Peyer's patch (tissue), 4 donors: ENCODE results near the gene F12.

ENCODE experiments used
- POLR2A ChIP-seq, 2 donors: fragments of 450-650 bp; IDR thresholded peaks; one replicate each; pipeline ENCODE4 v1.5.1; 2017; ENCODE audit warnings: antibody characterized with exemption in 2 of 2, mild to moderate bottlenecking in 2 of 2, moderate library complexity in 2 of 2
- TF ChIP-seq, protein P1 (sequence below), 6 experiments: fragments of 450-650 bp in 4 of 6; fragments of 200-600 bp in 2 of 6; sonication (generic) in 1 of 6; IDR thresholded peaks; one replicate each; pipeline ENCODE4 v1.5.1; 2017 to 2019; ENCODE audit warnings: antibody characterized with exemption in 6 of 6, mild to moderate bottlenecking in 3 of 6, moderate library complexity in 1 of 6

DNA sequence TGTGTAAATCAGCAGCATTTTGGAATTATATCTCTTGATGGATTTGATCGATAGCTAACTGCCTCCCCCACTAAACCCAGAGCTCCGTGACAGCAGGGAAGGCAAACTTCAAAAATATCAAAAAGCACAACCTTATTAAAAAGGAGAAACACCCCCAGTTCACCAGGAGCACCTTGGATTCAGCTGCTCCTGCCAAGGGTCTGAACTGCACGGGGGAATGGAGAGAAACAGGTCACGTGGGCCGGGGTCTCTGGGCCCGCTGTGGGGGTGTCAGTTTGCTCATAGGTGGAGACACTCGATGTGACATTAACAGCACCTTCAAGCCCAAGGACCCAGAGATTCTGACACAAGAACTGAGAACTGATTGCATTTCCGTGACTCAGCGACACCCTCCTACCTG, 26.2 kb downstream of the F12 start:
- TF ChIP-seq, protein P1, sequence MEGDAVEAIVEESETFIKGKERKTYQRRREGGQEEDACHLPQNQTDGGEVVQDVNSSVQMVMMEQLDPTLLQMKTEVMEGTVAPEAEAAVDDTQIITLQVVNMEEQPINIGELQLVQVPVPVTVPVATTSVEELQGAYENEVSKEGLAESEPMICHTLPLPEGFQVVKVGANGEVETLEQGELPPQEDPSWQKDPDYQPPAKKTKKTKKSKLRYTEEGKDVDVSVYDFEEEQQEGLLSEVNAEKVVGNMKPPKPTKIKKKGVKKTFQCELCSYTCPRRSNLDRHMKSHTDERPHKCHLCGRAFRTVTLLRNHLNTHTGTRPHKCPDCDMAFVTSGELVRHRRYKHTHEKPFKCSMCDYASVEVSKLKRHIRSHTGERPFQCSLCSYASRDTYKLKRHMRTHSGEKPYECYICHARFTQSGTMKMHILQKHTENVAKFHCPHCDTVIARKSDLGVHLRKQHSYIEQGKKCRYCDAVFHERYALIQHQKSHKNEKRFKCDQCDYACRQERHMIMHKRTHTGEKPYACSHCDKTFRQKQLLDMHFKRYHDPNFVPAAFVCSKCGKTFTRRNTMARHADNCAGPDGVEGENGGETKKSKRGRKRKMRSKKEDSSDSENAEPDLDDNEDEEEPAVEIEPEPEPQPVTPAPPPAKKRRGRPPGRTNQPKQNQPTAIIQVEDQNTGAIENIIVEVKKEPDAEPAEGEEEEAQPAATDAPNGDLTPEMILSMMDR (IDR thresholded peaks at IDR 0.05) = no peak
- TF ChIP-seq POLR2A (IDR thresholded peaks at IDR 0.05) = no peak
